NCI-H1048 (cell line): Measurements from ENCODE around the gene PRR15L.
"Not testable (repeated sequence)": the region's sequence is repeated elsewhere in the genome, so short reads cannot be mapped to it uniquely, and the experiment has no call there.

Experiments used
- DNase-seq: peaks from one replicate; lab custom pipeline; 2025; lab: John Stamatoyannopoulos, UW

PRR15L gene, protein sequence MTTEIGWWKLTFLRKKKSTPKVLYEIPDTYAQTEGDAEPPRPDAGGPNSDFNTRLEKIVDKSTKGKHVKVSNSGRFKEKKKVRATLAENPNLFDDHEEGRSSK

DNA sequence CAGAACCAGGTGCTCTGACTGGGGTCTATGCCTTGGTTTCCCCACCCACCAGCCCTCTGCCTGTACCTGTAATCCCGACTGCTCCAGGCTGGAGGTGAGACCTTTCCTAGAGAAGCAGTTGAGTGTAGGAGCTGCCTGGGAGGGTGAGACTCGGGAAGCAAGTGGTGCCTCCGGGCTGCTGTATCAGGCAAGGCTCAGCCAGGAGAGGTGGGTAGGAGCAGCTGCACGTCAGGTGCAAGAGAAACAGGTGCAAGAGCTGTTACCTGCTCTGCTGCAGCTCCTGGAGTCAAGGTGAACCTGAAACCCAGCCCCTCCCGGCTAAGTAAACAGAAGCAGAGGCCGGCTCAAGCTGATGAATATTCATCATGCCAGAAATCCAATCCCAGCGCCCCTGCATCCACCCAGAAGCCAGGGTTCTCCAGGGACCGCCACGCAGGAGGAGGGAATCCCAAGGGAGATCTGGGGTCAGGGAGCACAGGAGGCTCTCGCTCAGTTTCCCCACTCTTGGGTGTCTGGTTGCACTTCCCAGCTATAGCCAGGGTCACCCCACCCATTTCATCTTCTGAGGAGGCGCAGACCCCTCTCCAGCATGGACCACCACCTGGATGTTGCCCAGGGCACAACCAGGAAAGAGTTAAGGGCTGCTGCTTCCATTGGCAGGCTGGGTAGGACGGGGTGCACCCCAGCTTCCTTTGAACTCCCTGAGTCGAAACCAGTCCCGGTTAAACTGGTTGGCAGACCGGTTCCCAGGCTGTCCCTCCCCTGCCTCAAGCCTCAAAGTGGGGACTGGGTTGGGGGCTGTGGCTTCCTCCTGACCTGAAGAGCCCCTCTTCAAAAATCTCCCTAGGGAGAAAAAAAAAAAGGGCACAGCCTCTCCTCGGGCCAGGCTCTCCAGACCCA lies at the start of gene PRR15L:
PRR15L (minus strand) TSS at position 293 of the 900 bp plus-strand sequence. CDS start 4,649 bp downstream, outside the sequence.
- no peak for DNase-seq

GRCh38 chr17:48006936-48007709 lies 49.4 kb upstream of the PRR15L start:
- DNase-seq: no peak

- no peak for DNase-seq
Measured at GRCh38 chr17:48004983-48005382, 47.3 kb upstream of the PRR15L start.

- DNase-seq: no peak
Measured at GRCh38 chr17:48003417-48004151, 45.9 kb upstream of the PRR15L start.

DNA sequence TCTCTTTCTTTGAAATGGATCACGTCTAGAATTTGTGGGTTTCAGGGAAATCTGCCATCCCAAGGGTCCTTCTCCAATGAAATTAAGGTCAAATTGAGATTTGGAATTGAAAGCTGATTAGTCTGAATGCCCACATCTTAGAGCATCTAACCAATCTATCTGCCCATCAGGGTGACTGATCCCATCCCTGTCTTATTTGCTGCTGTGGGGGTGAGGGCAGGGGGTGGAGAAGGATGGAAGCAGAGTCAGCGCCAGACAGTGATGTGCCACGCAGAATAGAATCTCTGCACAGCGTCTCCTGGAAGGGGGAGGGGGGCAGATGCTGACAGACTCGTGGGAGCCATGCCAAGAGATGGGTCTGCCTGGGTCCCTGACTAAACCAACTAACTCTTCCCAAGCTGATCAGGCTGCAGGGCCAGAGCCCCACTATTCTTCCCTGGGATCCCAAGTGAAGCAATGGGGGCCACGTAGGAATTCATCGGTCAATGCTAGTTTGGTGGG lies 45.3 kb upstream of the PRR15L start:
- DNase-seq: no peak

- DNase-seq: no peak
Measured at GRCh38 chr17:48002266-48002915, 44.7 kb upstream of the PRR15L start.

GRCh38 chr17:48001657-48002056 lies 44.0 kb upstream of the PRR15L start:
- DNase-seq: not testable (repeated sequence)

DNA sequence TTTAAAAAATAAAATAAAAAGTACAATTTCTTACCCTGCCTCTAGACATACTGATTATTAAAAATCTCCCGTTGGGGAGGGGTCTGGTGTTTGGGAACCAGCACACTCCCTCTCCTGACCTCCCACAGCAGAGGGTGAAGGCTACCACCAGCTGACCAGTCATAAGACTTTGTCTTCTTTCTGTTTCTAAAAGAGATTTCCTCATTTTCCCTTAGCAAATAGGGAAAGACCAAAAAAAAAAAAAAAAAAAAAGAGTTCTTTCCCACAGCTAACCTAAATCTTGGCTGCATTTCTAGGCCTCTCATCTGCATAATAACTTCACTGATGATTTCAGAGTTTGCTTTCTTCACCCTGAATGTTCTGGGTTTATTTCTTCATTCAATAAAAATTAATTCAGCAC lies 43.5 kb upstream of the PRR15L start:
- DNase-seq: no peak

DNA sequence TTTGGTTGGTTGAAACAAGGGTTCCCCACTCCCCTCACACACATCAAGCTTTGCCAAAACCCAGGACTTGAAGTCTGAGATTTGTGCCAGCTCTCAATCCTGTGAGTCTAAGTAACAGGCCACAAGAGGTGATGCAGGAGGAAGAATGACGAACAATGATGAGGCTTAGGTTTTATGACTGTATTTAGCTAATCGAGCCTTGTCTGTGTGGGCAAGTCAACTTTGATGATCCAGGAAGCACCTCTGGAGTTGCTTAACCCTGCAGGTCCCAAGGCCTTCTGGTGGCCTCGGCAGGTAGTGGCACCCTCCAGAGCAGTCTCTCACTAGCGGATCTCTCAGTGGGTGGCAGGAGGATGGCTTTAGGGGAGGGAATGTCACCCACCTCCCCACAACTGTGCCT lies 41.9 kb upstream of the PRR15L start:
- DNase-seq: no peak

DNA sequence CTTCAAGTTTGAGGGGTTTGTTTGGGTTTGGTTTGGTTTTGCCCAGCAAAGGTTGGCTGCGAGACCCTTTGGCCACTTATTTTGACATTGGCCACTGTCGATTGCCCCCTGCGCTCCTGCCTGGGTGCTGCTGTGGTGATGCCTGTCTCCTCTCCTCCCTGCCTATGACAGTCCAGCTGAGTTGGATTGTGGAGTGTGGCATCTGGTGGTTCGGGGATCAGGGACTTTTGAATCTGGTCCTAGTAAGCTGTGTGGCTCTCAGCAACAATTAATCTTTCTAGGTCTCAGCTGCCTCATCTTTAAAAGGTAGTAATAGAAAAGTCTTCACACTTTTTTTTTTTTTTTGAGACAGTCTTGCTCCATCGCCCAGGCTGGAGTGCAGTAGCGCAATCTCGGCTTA lies 40.4 kb upstream of the PRR15L start:
- no peak for DNase-seq

DNA sequence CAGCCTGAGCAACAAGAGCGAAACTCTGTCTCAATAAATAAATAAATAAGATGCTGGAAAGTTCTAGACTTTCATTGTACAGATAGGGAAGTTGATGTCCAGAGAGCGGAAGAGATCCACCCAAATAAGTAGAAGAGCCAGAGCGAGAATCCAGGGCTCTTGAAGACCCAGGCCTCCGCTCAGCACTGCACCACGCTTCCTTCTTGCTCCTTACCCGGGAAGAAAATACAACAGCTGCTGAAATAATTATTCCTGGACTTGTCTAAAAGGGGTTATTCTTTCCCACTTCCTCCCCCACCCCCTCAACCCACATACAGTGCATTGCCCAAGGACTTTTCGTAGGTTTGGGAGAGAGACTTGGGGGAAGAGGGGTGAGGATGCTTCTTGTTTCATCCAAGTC lies 39.9 kb upstream of the PRR15L start:
- no peak for DNase-seq

DNA sequence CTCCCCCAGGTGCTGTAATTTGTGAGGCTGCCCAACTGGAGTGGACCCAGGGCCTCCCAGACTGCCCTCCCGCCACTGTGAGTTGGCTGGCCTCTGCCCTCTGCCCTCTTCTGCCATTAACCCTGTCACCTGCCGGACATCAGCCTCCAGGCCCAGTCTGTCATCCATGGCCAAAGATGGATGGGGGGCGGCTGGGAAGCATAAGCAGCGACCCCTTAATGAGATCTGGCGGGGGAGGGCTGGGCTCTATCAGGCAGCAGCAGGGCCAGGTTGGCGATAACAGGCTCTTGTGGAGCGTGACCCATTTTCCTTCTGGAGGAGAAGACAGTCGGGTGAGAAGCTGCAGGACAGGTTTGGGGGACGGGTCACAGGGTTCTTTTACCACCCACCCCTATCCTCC lies 38.5 kb upstream of the PRR15L start:
- no peak for DNase-seq

GRCh38 chr17:47995241-47995935 lies 37.7 kb upstream of the PRR15L start:
- DNase-seq: no peak

DNA sequence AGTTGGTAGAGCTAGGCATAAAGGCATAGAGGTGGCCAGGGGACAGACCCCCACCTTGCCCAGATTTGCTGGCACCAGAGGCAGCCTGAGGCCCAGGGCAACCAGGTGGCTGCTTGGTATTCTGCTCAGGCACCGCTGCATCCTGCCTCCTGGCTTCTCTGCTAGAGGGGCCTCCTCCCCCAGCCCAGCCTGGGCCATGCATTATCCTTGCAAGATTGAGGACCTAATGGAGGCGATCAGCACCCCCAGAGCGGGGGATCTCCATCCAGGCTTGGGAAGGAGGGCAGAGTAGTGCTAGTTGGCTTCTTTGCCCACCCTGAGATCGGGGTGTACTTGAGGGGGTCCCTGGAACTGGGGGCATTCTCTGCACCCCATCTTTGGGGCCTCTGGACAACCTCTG lies 37.0 kb upstream of the PRR15L start:
- no peak for DNase-seq

DNA sequence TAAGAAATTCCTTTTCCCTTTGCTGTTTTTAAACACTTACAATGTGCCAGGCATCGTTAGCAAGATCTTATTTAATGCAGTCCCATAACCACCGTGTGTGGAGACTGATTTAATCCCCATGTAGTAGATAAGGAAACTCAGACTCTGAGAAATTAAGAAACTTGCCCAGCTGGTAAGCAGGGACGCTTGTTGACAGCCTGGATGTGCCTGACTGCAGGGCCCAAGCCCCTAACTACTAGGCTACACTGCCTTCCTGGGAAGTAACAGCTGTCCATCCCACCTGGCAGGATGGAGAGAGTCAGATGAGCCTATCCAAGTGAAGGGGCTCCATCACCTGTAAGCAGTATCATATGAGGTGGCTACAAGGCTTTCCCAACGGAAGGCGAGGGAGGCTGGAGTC lies 36.3 kb upstream of the PRR15L start:
- DNase-seq: no peak

DNA sequence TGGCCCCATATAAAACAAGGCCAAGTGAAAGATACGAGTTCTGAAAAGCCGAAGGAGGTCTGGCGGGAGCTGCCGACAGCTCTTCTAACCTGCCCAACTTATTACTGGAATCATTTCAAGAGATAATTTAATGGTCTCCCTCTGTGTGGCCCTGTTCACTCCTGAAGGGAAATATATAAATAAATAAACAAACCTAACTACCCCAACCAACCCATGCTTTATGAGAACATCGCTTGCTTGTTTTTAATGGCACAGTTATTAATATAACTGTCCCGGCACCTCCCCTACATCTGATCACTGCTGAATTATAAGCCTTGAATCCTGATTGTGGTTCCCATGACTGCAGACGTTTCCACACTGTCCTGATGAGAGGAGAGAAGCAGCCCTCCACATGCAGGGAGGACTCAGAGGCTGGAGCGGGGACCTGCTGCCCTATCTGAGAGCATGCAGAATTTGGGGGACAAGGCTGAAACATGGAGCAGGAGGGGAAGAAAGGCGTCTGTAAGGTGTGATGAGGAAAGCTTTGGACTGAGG lies 35.4 kb upstream of the PRR15L start:
- no peak for DNase-seq

- no peak for DNase-seq
Measured at GRCh38 chr17:47992216-47992615, 34.5 kb upstream of the PRR15L start.

- DNase-seq: no peak
Measured at GRCh38 chr17:47990962-47991731, 33.5 kb upstream of the PRR15L start.

- DNase-seq: no peak
Measured at GRCh38 chr17:47989700-47990099, 32.0 kb upstream of the PRR15L start.

DNA sequence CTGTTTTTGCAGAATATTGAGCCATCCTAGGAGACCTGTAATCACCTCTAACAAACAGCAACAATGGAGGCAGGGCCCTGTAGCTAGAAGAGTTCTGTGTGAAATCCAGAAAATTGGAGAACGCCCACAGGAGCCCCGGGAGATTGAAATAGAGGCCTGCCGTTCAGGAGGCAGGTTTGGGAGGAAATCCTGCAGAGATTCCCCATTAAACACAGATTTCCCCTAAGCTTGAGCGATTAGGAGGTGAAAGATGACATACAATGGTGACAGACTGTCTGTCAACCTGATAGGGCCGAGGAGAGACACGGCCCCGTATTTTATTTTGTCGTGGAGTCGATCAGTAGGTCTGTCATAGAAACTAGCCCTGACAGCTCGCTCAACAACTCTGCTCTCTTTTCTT lies 31.5 kb upstream of the PRR15L start:
- DNase-seq: no peak
